Activated CD4-positive, alpha-beta T cell treated with anti-CD3 and anti-CD28 coated beads, Interleukin-2, amount 10 ng/mL, durations not matched to agents 7 days and 5 days (primary cell): ENCODE measurements around the gene MST1. TPM values are rescaled to one million over a fixed set of nuclear protein-coding genes. Genes with fewer than 3 reads are reported as not detected.
A peak's percentile ranks its signal among the peaks of the same experiment; 100 is the strongest.

Experiments
- CTCF ChIA-PET: fragments of 350-600 bp; sonication (Branson Sonifier 250); formaldehyde crosslinking; loops from one replicate; lab custom pipeline; 2021; ENCODE audit warnings: antibody characterized with exemption; lab: Charles Lee
- POLR2A ChIA-PET: fragments of 350-600 bp; sonication (Branson Sonifier 250); formaldehyde crosslinking; loops from one replicate; lab custom pipeline; 2021; ENCODE audit warnings: antibody characterized with exemption; lab: Charles Lee
- DNase-seq: peaks from one replicate; pipeline ENCODE4 v3.0.0-alpha.2; 2020
- H3K27ac Mint-ChIP-seq: one replicate; pipeline ENCODE4 v1.8.0; 2021; ENCODE audit warnings: mild to moderate bottlenecking, moderate library complexity, mixed read lengths
- H3K27me3 Mint-ChIP-seq: one replicate; pipeline ENCODE4 v1.8.0; 2021; ENCODE audit warnings: mixed read lengths
- H3K36me3 Mint-ChIP-seq: one replicate; pipeline ENCODE4 v1.8.0; 2021; ENCODE audit warnings: low read depth, mixed read lengths
- H3K4me1 Mint-ChIP-seq: one replicate; pipeline ENCODE4 v1.8.0; 2021; ENCODE audit warnings: mixed read lengths
- H3K4me3 Mint-ChIP-seq: one replicate; pipeline ENCODE4 v1.8.0; 2021; ENCODE audit warnings: mild to moderate bottlenecking, moderate library complexity, mixed read lengths
- H3K9me3 Mint-ChIP-seq: one replicate; pipeline ENCODE4 v1.8.0; 2021; ENCODE audit warnings: mixed read lengths
- total RNA-seq, 2 experiments: library from RNA; stranded (reverse); gene quantifications; one replicate each; pipeline ENCODE4 v1.2.3, GENCODE V29; 2021

The MST1 gene
- total RNA-seq, 2 experiments from 2014 or later = 8.4 to 10.0 TPM

GRCh38 chr3:49716691-49717210 is 27.5 kb upstream of the MST1 start:
- Mint-ChIP-seq H3K4me3 (no peak overlapping the region), H3K9me3 (no peaks in the 10 kb centered on the region), H3K27ac (no peak overlapping the region), H3K27me3 (no peaks in the 10 kb centered on the region), H3K4me1 (peaks cover 38% of the 10 kb centered on the region), H3K36me3 (peaks cover 9% of the 10 kb centered on the region)
- POLR2A ChIA-PET = no interaction called here
- CTCF ChIA-PET = interaction anchor here (0.8 kb wide), 1 partner anchor 123 kb away, joined by 3 read pairs; no protein-coding TSS in a partner anchor
- no peak for DNase-seq

DNA sequence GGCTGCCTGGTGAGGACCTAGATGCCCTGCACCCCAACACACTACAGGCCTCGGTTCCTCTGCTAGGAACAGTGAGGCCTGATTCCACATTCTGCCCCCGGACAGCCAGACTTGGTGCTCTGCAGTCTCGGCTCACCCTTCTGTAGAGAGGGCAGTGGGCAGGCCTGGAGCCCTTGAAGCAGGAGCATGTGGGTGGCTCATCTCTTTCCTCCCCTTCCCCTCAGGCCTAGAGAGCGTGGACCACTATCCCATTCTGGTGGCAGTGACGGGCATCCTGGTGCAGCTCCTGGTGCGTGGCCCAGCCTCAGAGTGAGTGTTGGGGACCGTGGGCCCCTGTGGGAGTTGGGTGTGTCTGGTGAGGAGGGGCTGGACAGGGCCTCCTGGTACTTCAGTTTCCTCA is 26.9 kb upstream of the MST1 start:
- no peaks in the 10 kb centered on the region for H3K27me3 Mint-ChIP-seq
- no peak overlapping the region for H3K27ac Mint-ChIP-seq
- ChIA-PET CTCF (interaction anchor here (0.8 kb wide), 1 partner anchor 123 kb away, joined by 3 read pairs; no protein-coding TSS in a partner anchor), POLR2A (no interaction called here)
- peaks cover 43% of the 10 kb centered on the region for H3K4me1 Mint-ChIP-seq
- no peaks in the 10 kb centered on the region for H3K9me3 Mint-ChIP-seq
- H3K4me3 Mint-ChIP-seq = no peak overlapping the region
- no peak for DNase-seq
- peaks cover 7% of the 10 kb centered on the region for H3K36me3 Mint-ChIP-seq

DNA sequence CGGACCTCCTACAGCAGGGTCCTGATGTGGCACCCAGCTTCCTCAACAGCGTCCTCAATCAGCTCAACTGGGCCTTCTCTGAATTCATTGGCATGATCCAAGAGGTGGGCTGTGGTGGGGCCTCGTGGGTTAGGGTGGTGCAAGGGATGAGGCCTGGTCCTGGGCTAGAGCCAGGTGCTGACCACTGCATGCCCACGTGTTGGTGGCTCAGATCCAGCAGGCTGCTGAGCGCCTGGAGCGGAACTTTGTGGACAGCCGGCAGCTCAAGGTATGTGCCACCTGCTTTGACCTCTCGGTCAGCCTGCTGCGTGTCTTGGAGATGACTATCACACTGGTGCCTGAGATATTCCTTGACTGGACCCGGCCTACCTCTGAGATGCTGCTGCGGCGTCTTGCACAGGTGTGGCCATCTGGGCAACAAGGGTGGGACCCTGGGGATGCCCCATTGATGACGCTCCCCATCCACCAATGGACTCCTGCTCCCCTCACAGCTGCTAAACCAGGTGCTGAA is 26.4 kb upstream of the MST1 start:
- no peak for DNase-seq
- no peak overlapping the region for H3K27ac Mint-ChIP-seq
- H3K4me3 Mint-ChIP-seq = no peak overlapping the region
- no peaks in the 10 kb centered on the region for H3K9me3 Mint-ChIP-seq
- H3K27me3 Mint-ChIP-seq = no peaks in the 10 kb centered on the region
- ChIA-PET POLR2A (no interaction called here), CTCF (no interaction called here)
- peaks cover 5% of the 10 kb centered on the region for H3K36me3 Mint-ChIP-seq
- peaks cover 39% of the 10 kb centered on the region for H3K4me1 Mint-ChIP-seq

DNA sequence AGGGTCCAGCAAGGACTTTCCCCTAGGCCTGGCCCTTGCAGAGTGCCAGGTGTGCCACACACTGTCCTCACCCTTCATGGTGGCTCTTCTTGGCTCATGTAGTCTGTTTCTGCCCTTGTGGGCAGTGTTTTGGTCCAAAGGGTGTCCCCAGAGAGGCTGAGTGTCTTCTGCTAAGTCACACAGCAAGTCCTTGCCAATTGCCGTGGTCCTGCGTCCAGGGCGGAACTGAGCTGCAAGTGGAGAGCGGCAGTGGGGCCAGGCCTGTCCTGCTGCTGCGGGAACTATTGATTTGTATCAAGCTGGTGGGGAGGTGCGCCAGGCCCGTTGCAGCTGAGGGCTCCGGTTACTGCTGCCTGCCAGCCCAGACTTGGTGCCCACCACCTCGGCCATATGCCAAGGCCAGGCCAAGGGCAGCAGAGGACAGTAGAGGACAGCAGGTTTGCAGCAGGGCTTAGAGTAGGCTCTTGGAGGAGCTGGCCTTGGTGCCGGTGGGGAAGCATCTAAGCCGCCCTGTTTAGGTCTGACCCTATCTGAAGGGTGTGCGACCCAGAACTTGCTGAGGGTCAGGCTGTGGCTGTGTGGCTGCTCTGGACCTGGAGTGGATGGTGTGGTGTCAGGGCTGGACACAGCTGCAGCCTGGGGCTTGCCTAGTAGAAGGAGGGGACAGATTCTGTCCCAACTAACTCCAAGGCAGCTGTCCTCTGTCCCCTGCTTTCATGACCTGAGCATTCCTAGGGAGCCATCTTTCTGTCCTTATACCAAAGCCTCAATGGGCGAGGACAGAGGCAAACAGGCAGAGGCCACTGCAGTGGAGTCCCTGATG is 25.7 kb upstream of the MST1 start:
- H3K4me1 Mint-ChIP-seq = peaks cover 37% of the 10 kb centered on the region
- H3K27ac Mint-ChIP-seq = no peak overlapping the region
- peaks cover 5% of the 10 kb centered on the region for H3K36me3 Mint-ChIP-seq
- no peak overlapping the region for H3K4me3 Mint-ChIP-seq
- ChIA-PET CTCF (interaction anchor here (1.2 kb wide), 1 partner anchor 10 kb away, joined by 4 read pairs; no protein-coding TSS in a partner anchor), POLR2A (no interaction called here)
- DNase-seq = no peak
- H3K27me3 Mint-ChIP-seq = no peaks in the 10 kb centered on the region
- no peaks in the 10 kb centered on the region for H3K9me3 Mint-ChIP-seq

- ChIA-PET POLR2A (no interaction called here), CTCF (interaction anchor here (0.9 to 2.5 kb wide), 3 partner anchors 8 to 13 kb away, joined by 3 to 11 read pairs (median 4); no protein-coding TSS in a partner anchor)
- Mint-ChIP-seq H3K4me3 (no peak overlapping the region), H3K9me3 (no peaks in the 10 kb centered on the region), H3K36me3 (peaks cover 1% of the 10 kb centered on the region), H3K27ac (no peak overlapping the region), H3K4me1 (peaks cover 24% of the 10 kb centered on the region), H3K27me3 (no peaks in the 10 kb centered on the region)
- no peak for DNase-seq
These were observed 24.2 kb upstream of the MST1 start for GRCh38 chr3:49713336-49714105.

DNA sequence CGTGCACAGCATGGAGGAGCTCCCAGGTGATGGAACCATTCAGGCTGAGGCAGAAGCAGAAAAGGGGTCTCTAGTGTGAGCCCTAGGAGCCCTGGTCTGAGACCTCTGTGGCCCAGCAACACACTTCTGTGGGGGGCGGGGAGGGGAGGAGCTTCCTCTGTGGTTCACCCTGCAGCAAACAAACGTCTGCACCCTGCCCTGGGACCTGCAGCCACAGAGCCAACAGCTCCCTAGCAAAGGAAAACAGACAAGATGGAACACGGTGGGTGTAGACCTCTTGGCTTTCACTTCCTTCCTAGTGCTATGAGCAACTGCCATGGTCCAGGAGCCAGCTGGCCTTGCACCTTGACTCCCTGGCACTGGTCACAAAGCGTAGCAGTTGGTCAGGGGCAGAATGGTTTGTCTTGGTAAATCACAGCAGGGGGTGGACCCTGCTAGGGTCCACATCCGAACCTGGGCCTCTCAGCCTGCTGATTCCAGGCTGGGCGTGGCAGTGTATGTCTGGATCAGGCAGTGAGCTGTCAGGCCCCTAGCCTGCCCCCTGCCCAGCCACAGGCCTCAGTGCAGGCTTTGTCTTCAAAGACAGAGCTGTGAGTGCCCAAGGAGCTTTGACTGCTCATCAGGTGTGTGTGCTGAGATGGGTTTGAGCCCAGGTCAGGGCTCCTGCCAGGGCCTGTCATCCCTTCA is 23.5 kb upstream of the MST1 start:
- CTCF ChIA-PET = interaction anchor here (0.9 to 2.5 kb wide), 3 partner anchors 8 to 12 kb away, joined by 3 to 11 read pairs (median 4); no protein-coding TSS in a partner anchor
- Mint-ChIP-seq H3K27ac (peak overlapping the region; percentile 77), H3K4me3 (no peak overlapping the region), H3K4me1 (peaks cover 23% of the 10 kb centered on the region), H3K9me3 (no peaks in the 10 kb centered on the region), H3K36me3 (peaks cover 1% of the 10 kb centered on the region), H3K27me3 (no peaks in the 10 kb centered on the region)
- DNase-seq = no peak
- POLR2A ChIA-PET = no interaction called here

- CTCF ChIA-PET = interaction anchor here (0.6 to 2.5 kb wide), 3 partner anchors 9 to 638 kb away, joined by 3 to 11 read pairs (median 3); no protein-coding TSS in a partner anchor
- Mint-ChIP-seq H3K4me1 (peaks cover 23% of the 10 kb centered on the region), H3K27ac (peak overlapping the region; percentile 77), H3K9me3 (no peaks in the 10 kb centered on the region), H3K36me3 (peaks cover 1% of the 10 kb centered on the region), H3K4me3 (no peak overlapping the region), H3K27me3 (no peaks in the 10 kb centered on the region)
- POLR2A ChIA-PET = no interaction called here
- DNase-seq = no peak
These were observed 22.9 kb upstream of the MST1 start for GRCh38 chr3:49712166-49712565.

- no peak for DNase-seq
- peaks cover 23% of the 10 kb centered on the region for H3K4me1 Mint-ChIP-seq
- H3K27ac Mint-ChIP-seq = peak overlapping the region; percentile 47
- ChIA-PET POLR2A (no interaction called here), CTCF (interaction anchor here (0.6 to 2.5 kb wide), 3 partner anchors 10 to 638 kb away, joined by 3 to 11 read pairs (median 4); no protein-coding TSS in a partner anchor)
- H3K36me3 Mint-ChIP-seq = peaks cover 1% of the 10 kb centered on the region
- H3K4me3 Mint-ChIP-seq = no peak overlapping the region
- no peaks in the 10 kb centered on the region for H3K27me3 Mint-ChIP-seq
- H3K9me3 Mint-ChIP-seq = no peaks in the 10 kb centered on the region
These were observed 22.2 kb upstream of the MST1 start for GRCh38 chr3:49711489-49711888.

- Mint-ChIP-seq H3K4me1 (peaks cover 23% of the 10 kb centered on the region), H3K36me3 (peaks cover 1% of the 10 kb centered on the region), H3K9me3 (no peaks in the 10 kb centered on the region), H3K27ac (no peak overlapping the region), H3K4me3 (no peak overlapping the region), H3K27me3 (no peaks in the 10 kb centered on the region)
- no peak for DNase-seq
- CTCF ChIA-PET = no interaction called here
- POLR2A ChIA-PET = no interaction called here
These were observed 20.6 kb upstream of the MST1 start for GRCh38 chr3:49709852-49710251.

- POLR2A ChIA-PET = no interaction called here
- no peak for DNase-seq
- Mint-ChIP-seq H3K4me3 (no peak overlapping the region), H3K36me3 (peaks cover 1% of the 10 kb centered on the region), H3K9me3 (no peaks in the 10 kb centered on the region), H3K4me1 (peaks cover 9% of the 10 kb centered on the region), H3K27ac (no peak overlapping the region), H3K27me3 (no peaks in the 10 kb centered on the region)
- CTCF ChIA-PET = interaction anchor here (1.1 kb wide), 1 partner anchor 11 kb away, joined by 3 read pairs; no protein-coding TSS in a partner anchor
These were observed 17.8 kb upstream of the MST1 start for GRCh38 chr3:49707113-49707480.

DNA sequence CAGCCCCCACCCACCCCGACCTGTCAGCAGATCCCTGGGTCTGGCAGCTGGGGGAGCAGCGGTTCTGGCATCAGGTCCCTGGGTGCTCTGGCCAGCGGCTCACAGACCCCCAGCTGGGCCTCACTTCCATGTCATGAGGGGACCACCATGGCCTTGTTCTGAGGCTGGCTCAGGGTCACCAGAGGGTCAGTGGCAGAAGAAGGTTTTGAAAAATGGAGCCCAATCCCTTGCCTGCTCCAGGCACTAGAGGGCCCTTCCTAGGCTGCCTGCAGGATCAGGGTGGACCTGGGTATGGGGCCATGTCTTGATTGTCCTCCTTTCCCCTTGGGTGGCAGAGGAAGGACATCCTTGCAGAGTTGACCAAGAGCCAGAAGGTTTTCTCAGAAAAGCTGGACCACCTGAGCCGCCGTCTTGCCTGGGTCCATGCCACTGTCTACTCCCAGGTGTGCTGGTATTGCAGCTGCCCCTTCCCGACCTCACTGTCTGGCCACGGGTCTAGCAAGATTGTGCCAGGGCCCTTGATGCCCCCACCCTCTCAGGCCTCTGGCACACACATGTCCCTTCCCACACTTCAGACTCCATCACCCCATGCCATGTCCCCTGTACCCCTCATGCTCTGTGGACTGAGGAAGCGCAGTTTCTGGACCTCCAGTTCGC is 17.3 kb upstream of the MST1 start:
- H3K27ac Mint-ChIP-seq = no peak overlapping the region
- no peaks in the 10 kb centered on the region for H3K9me3 Mint-ChIP-seq
- no peaks in the 10 kb centered on the region for H3K36me3 Mint-ChIP-seq
- ChIA-PET POLR2A (no interaction called here), CTCF (interaction anchor here (0.9 kb wide), 1 partner anchor 12 kb away, joined by 3 read pairs; no protein-coding TSS in a partner anchor)
- H3K4me1 Mint-ChIP-seq = peaks cover 5% of the 10 kb centered on the region
- H3K27me3 Mint-ChIP-seq = no peaks in the 10 kb centered on the region
- H3K4me3 Mint-ChIP-seq = no peak overlapping the region
- DNase-seq = no peak
